COLO668 (cell line): ENCODE results near the gene CDX2.

Source experiments
- DNase-seq: peaks from one replicate; lab custom pipeline; 2025; ENCODE audit not compliant: unreplicated experiment; lab: John Stamatoyannopoulos, UW

CDX2 gene

DNA sequence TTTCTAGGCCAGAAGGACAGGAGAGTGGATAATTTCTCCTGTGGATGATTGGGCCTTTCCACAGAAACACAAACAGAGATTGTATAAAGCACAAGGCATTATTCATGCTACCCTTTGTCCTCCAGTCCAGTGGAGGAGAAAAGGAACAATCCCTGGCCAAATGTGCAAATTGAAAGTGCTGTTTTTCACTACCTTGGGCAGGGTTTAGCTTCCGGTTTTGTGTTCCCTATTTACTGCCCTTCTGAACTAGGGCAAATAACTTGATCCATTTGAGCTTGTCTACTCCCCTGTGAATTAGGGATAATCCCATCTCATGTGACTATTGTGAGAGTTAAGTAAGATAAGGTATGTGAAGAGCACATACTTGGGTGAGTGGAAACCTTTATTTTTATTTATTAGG lies 36.0 kb downstream of the CDX2 start:
- no peak for DNase-seq

DNA sequence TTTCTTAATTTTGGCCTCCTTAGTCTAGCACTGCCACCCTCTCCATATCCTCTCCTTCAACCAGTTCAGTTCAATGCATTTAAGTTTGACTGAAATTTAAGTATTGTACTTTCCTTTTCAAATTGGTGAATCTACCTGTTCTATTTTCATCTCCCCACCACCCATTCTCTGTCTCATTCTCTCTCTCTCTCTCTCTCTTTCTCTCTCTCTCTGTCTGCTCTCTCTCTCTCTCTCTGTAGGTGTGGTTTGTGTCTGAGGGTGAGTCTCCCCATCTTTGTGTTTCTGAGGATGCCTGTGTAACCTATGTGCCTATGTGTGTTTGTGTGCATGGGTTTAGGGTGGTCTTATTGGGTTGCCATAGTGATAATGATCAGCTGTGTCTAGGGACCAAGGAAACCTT lies 39.2 kb downstream of the CDX2 start:
- no peak for DNase-seq

DNA sequence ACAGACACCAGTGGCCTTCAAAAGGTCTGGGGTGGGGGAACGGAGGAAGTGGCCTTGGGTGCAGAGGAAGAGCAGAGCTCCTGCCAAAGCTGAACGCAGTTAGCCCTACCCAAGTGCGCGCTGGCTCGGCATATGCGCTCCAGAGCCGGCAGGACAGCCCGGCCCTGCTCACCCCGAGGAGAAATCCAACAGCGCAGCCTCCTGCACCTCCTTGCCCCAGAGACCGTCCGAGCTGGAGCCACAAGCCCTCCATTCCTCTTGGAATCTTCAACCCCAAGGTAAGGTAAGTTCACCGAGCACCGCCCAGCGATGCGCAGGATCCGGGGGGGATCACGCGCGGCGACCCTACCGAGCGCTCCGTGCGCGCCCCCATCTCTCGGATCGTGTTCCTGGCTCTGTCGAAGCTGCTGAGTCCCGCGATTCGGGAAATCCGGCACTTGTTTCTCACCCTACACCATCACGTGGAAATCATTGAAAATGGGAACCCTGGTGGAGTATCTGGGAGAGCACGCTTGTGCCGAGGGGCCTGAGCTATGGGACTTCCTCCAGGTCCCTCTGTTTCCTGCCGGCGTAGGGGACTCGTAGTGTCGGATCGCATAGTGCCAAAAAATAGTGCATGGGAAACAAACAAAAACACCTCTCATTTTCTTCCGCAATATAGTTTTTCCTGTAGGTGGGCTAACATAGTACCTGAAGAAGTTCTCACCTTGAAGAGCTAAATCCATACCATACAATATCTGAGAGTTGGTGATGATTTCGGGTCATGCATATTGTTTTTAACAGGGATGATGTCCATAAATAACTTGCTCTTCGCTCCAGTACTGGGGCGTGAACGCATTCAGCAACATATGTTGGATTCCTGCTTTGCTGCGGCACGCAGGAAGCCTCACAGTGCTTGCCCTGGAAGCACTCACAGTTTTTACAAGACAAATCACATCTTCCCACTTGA lies 40.0 kb downstream of the CDX2 start:
- no peak for DNase-seq

GRCh38 chr13:27928353-27928804 lies 40.7 kb downstream of the CDX2 start:
- no peak for DNase-seq

DNA sequence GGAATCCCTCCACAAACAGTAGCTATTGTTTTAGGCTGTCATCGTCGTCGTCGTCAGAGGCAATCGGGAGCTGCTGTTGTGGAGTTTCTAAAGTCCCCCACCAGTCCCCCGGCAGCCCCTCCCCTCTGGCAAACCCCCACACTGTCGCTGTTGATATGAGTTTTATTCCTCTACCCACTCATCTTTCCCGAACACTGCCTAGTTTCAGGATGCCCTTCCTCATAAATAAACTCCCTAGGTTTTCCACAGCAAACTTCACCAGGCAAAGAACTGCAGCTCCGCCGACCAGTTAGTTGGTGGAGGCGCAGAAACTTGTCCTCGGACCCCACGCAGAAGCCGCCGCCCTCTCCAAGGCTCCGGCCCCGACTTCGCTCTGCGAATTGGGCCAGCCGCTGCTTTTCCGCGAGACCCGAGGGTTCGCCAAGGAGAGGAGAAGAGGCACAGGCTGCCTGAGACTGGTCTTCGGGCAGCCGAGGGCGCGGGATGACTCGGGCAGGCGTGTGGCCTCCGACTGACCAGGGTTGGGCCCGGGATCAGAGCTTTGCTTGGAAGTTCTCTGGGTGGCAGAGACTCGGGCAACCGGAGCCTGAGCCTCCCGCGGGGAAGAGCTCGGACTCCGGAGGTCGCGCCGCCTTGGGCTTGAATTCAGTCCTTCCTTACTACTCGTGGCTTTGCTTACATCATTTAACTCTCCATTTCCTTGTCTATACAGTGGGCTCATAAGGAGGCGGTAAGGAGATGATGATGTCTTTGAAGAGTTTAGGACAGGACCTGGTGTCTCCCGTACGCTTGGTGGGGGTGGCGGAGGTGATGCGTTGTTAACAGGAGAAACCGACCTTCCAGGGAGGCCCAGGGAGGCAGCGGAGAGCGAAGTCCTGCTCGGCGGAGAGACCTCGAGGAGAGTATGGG lies 41.4 kb downstream of the CDX2 start:
- DNase-seq: no peak

DNA sequence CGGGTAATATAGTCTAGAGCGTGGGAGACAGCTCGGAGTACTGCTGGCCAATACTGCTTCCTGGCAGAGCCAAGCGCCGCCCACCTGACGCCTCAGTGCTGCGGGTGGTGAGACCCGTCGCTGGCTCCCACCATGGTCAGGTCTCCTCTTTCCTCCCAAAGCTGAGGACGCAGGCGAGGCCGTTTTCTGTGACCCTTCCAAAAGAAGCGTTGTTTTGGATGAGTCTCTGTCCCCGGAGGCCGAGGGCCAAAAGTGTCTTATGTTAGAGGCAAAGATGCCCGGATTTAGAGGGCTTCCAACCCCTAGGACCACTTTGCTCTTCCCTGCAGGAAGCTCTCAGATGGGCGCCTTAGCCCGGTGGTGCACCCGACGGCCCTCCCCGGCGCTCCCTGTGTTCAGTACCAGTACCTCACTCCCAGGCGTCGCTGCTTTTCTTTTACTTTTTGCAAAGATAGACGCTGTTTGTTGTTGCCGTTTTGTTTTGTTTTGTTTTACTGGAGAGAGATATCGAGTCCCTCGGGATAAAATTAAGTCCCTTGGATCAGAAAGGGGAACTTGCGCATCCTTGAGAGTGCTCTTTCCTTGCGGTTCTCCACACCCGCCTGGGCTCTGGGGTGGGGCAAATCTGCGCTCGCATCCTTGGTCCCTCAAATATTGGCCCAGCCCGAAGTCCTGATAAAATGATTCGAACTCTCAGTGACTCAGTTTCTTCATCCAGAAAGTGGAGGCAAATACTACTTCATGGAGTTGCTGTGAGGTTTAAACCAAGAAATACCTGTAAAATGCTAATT lies 42.3 kb downstream of the CDX2 start:
- DNase-seq: no peak

DNA sequence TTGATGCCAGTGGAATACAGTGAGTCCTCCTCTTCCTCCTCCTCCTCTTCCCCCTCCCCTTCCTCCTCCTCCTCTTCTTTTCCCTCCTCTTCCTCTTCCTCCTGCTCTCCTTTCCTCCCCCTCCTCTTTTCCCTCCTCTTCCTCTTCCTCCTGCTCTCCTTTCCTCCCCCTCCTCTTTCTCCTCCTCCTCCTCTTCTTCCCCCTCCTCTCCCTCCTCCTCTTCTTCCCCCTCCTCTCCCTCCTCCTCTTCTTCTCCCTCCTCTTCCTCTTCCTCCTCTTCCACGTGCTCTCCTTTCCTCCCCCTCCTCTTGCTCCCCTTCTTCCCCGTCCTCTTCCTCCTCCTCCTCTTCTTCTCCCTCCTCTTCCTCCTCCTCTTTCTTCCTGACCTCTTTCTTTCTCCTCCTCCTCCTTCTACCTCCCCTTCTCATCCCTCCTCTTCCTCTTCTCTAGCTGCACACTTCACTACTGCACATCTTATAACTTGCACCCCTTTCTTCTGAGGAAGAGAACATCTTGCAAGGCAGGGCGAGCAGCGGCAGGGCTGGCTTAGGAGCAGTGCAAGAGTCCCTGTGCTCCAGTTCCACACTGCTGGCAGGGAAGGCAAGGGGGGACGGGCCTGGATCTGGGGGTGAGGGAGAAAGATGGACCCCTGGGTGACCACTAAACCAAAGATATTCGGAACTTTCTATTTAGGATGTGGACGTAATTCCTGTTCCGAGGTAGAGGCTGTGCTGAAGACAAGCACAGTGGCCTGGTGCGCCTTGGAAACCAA lies 43.7 kb downstream of the CDX2 start:
- no peak for DNase-seq

DNA sequence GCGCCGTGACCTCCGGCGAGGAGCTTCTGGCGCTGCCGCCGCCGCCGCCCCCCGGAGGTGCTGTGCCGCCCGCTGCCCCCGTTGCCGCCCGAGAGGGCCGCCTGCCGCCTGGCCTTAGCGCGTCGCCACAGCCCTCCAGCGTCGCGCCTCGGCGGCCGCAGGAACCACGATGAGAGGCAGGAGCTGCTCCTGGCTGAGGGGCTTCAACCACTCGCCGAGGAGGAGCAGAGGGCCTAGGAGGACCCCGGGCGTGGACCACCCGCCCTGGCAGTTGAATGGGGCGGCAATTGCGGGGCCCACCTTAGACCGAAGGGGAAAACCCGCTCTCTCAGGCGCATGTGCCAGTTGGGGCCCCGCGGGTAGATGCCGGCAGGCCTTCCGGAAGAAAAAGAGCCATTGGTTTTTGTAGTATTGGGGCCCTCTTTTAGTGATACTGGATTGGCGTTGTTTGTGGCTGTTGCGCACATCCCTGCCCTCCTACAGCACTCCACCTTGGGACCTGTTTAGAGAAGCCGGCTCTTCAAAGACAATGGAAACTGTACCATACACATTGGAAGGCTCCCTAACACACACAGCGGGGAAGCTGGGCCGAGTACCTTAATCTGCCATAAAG lies 44.5 kb downstream of the CDX2 start:
- DNase-seq: no peak

DNA sequence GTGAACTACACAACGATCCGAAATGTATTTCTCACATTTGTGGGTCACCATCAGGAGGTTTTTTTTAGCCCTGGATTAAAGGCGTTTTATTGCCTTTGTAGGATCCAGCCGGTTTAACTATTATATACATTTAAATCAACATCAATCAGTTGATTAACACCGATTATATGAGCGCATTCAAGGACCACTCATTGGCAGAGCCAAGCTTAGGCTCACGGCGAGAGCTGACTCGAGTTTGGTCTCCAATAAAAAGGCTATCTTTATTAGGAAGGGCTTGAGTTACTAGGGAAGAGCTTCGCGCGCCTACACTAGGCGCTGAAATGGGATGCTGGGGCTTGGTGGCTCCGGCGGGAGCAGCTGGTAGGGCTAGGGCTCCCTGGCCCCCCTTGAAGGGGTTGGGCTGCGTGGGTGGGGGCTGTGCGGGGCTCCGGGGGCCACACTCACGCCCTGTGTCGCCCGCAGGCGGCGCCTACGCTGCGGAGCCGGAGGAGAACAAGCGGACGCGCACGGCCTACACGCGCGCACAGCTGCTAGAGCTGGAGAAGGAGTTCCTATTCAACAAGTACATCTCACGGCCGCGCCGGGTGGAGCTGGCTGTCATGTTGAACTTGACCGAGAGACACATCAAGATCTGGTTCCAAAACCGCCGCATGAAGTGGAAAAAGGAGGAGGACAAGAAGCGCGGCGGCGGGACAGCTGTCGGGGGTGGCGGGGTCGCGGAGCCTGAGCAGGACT lies 45.2 kb downstream of the CDX2 start:
- no peak for DNase-seq

DNA sequence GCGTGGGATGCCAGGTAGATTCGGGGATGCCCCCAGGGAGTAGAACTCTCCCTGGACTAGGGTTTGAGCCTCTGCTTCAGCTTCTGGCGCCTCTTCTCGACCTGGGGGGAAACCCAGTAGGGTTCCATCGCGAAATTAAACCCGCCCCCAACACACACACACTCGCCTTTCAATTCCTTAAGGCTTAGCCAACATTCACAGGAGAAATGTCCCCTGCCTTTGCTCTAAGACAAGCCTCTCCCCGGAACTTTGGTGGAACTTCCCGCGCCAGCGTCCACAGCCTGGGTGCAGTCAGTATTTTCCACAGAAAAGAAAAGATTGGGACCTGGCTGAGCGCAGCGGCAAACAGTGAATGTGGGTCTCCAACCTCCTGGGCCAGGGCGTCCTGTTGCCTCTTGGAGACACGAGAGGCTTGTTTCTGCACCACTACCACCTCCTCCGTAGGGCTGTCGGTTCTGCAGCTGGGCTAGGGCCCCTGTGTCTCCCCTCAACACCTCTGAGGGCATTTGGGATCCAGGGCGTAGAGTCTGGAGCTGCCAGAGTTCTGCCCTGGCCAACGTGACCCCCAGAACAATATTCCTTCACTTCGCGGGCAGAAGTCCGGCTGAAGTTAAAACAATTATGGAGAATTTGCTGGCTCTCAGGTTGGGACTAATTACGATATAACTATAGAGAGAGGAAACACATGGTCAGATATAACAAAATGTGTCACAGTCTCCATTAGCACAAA lies 46.1 kb downstream of the CDX2 start:
- DNase-seq: no peak

- no peak for DNase-seq
These were observed 46.9 kb downstream of the CDX2 start for GRCh38 chr13:27921961-27922882.

GRCh38 chr13:27921421-27921960 lies 47.6 kb downstream of the CDX2 start:
- no peak for DNase-seq

DNA sequence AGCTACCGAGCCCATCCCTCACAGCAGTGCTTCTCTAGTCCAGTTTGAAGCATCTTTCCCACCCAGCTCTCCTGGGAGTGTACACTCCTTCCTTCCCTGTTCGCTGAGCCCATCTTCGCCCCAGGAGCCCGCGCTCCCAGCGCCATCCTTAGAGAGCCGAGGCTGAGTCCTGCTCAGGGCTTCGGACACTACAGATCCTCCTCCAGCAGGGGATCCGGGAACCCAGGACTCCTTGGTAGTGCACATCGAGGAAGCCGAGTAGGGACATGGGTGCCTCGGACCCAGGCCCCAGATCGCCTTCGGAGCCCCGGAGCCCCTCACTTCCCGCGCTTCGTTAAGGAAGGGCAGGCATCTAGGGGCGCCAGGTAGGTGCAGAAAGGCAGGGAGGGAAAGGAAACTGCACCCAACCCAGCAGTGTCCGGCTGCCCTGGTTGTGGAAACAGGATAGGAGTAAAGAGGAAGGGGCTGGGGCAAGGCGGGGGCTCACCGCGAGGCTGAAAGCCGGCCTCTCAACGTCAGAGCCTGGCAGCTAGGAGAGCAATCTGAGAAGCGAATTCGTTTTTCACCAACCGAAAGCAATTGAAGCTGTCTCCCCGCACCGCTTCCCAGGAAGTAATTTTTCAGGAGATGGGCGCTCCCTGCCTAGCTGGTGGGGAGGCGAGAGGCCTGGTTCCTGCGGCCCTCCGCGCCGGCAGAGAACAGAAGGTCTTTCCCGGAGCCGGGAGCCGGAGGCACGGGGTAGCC lies 48.3 kb downstream of the CDX2 start:
- peak; percentile 84 for DNase-seq

GRCh38 chr13:27919934-27920676 lies 49.0 kb downstream of the CDX2 start, which contains the start of gene PDX1:
Gene PDX1 (plus strand): TSS chr13:27920000. CDS start chr13:27920139, 139 bp downstream.
- DNase-seq: peak; percentile 99

- DNase-seq: no peak
These were observed 49.5 kb downstream of the CDX2 start for GRCh38 chr13:27919659-27919933.
